ENCODE results near the gene CREBBP. TPM values are rescaled to one million over a fixed set of nuclear protein-coding genes. Genes with fewer than 3 reads are reported as not detected.

The CREBBP gene
- total RNA-seq, 2 experiments from 2014 or later = 145 to 152 TPM

GRCh38 chr16:3734084-3734757 is 146.3 kb downstream of the CREBBP start:
- Histone ChIP-seq H3K4me1 (ENCODE audit: insufficient read depth, low read length) (no peaks in the 10 kb centered on the region), H3K36me3 (ENCODE audit: insufficient read depth, low read length) (peaks cover 92% of the 10 kb centered on the region), H3K27ac (ENCODE audit: low read depth in 1 of 2, low read length in 2 of 2) (no peak overlapping the region), H3K9me3 (ENCODE audit: control insufficient read depth in 1 of 2, insufficient read depth in 1 of 2, low read length in 2 of 2) (no peaks in the 10 kb centered on the region), H3K27me3 (ENCODE audit: control insufficient read depth in 1 of 2, insufficient read depth in 2 of 2, low read length in 2 of 2) (no peaks in the 10 kb centered on the region), H3K4me3 (ENCODE audit: low read length) (no peak overlapping the region)
- ChIA-PET POLR2A (no interaction called here), CTCF (no interaction called here)
- ATAC-seq (ENCODE audit: poor library complexity) (no peak), DNase-seq (peak in 1 of 14 experiments; percentile 6)
- no peak for TF ChIP-seq CTCF (IDR thresholded peaks at IDR 0.05)
- intact Hi-C loops (cut with DNase I, micrococcal nuclease) = no loop called here
- H3K36me3 Mint-ChIP-seq (ENCODE audit: low read depth) = peaks cover 96% of the 10 kb centered on the region
- H3K4me1 Mint-ChIP-seq (ENCODE audit: low read depth) = no peaks in the 10 kb centered on the region
- H3K27me3 Mint-ChIP-seq = no peaks in the 10 kb centered on the region
- no peaks in the 10 kb centered on the region for H3K9me3 Mint-ChIP-seq
- H3K27ac Mint-ChIP-seq = no peak overlapping the region
- no peak overlapping the region for H3K4me3 Mint-ChIP-seq

GRCh38 chr16:3732171-3732570 is 148.3 kb downstream of the CREBBP start:
- Mint-ChIP-seq H3K27ac (no peak overlapping the region), H3K36me3 (ENCODE audit: low read depth) (peaks cover 89% of the 10 kb centered on the region), H3K4me3 (no peak overlapping the region), H3K4me1 (ENCODE audit: low read depth) (no peaks in the 10 kb centered on the region), H3K27me3 (no peaks in the 10 kb centered on the region), H3K9me3 (no peaks in the 10 kb centered on the region)
- no peak for ATAC-seq (ENCODE audit: poor library complexity)
- intact Hi-C loops (cut with DNase I, micrococcal nuclease) = no loop called here
- Histone ChIP-seq H3K27ac (ENCODE audit: low read depth in 1 of 2, low read length in 2 of 2) (no peak overlapping the region), H3K36me3 (ENCODE audit: insufficient read depth, low read length) (peaks cover 90% of the 10 kb centered on the region), H3K27me3 (ENCODE audit: control insufficient read depth in 1 of 2, insufficient read depth in 2 of 2, low read length in 2 of 2) (no peaks in the 10 kb centered on the region), H3K9me3 (ENCODE audit: control insufficient read depth in 1 of 2, insufficient read depth in 1 of 2, low read length in 2 of 2) (no peaks in the 10 kb centered on the region), H3K4me1 (ENCODE audit: insufficient read depth, low read length) (no peaks in the 10 kb centered on the region), H3K4me3 (ENCODE audit: low read length) (no peak overlapping the region)
- no peak for TF ChIP-seq CTCF (IDR thresholded peaks at IDR 0.05)
- no peak for DNase-seq
- POLR2A ChIA-PET = no interaction called here
- CTCF ChIA-PET = no interaction called here

- Mint-ChIP-seq H3K4me3 (no peak overlapping the region), H3K27me3 (no peaks in the 10 kb centered on the region), H3K4me1 (ENCODE audit: low read depth) (no peaks in the 10 kb centered on the region), H3K9me3 (no peaks in the 10 kb centered on the region), H3K36me3 (ENCODE audit: low read depth) (peaks cover 86% of the 10 kb centered on the region), H3K27ac (no peak overlapping the region)
- CTCF ChIA-PET = interaction anchor here (1.7 kb wide), 1 partner anchor 41 kb away, joined by 3 read pairs; no protein-coding TSS in a partner anchor
- POLR2A ChIA-PET = no interaction called here
- Histone ChIP-seq H3K4me3 (ENCODE audit: low read length) (no peak overlapping the region), H3K9me3 (ENCODE audit: control insufficient read depth in 1 of 2, insufficient read depth in 1 of 2, low read length in 2 of 2) (no peaks in the 10 kb centered on the region), H3K36me3 (ENCODE audit: insufficient read depth, low read length) (peaks cover 82% of the 10 kb centered on the region), H3K27me3 (ENCODE audit: control insufficient read depth in 1 of 2, insufficient read depth in 2 of 2, low read length in 2 of 2) (no peaks in the 10 kb centered on the region), H3K4me1 (ENCODE audit: insufficient read depth, low read length) (no peaks in the 10 kb centered on the region), H3K27ac (ENCODE audit: low read depth in 1 of 2, low read length in 2 of 2) (no peak overlapping the region)
- no peak for DNase-seq
- no peak for TF ChIP-seq CTCF (IDR thresholded peaks at IDR 0.05)
- intact Hi-C loops (cut with DNase I, micrococcal nuclease) = no loop called here
- no peak for ATAC-seq (ENCODE audit: poor library complexity)
These were observed 149.2 kb downstream of the CREBBP start for GRCh38 chr16:3731126-3731935.

All from CD4-positive, alpha-beta T cell (primary cell).